ENCODE measurements around the gene COL4A3.
A peak's percentile ranks its signal among the peaks of the same experiment; 100 is the strongest.

COL4A3 gene

GRCh38 chr2:227296671-227297405 is 132.4 kb downstream of the COL4A3 start:
- no peak for DNase-seq

- peak; percentile 30 for DNase-seq
Observed at GRCh38 chr2:227301523-227301922, 137.1 kb downstream of the COL4A3 start.

- peak; percentile 18 for DNase-seq
Observed at GRCh38 chr2:227308784-227309183, 144.4 kb downstream of the COL4A3 start.

GRCh38 chr2:227310756-227311110 is 146.3 kb downstream of the COL4A3 start:
- no peak for DNase-seq

- DNase-seq, result no peak
Observed at GRCh38 chr2:227311861-227312506, 147.6 kb downstream of the COL4A3 start.

- no peak for DNase-seq
Observed at GRCh38 chr2:227312579-227312978, 148.2 kb downstream of the COL4A3 start.

GRCh38 chr2:227313310-227313709 is 148.9 kb downstream of the COL4A3 start:
- DNase-seq, result no peak

- DNase-seq, result no peak
Observed at GRCh38 chr2:227317834-227318233, 153.4 kb downstream of the COL4A3 start.

GRCh38 chr2:227320305-227321094 is 156.1 kb downstream of the COL4A3 start:
- DNase-seq, result no peak

GRCh38 chr2:227322530-227323205 is 158.2 kb downstream of the COL4A3 start:
- DNase-seq, result no peak

- no peak for DNase-seq
Observed at GRCh38 chr2:227323818-227324217, 159.4 kb downstream of the COL4A3 start.

GRCh38 chr2:227324642-227324994 is 160.2 kb downstream of the COL4A3 start:
- no peak for DNase-seq

- peak; percentile 76 for DNase-seq
Observed at GRCh38 chr2:227324995-227325838, 160.8 kb downstream of the COL4A3 start, which contains the start of gene MFF. Gene MFF (plus strand): TSS chr2:227325251. CDS start chr2:227330666, 5,415 bp downstream.

GRCh38 chr2:227325839-227326195 is 161.4 kb downstream of the COL4A3 start:
- DNase-seq, result no peak

- no peak for DNase-seq
Observed at GRCh38 chr2:227326783-227327182, 162.4 kb downstream of the COL4A3 start.

- DNase-seq, result no peak
Observed at GRCh38 chr2:227335713-227336112, 171.3 kb downstream of the COL4A3 start.

- no peak for DNase-seq
Observed at GRCh38 chr2:227337442-227337841, 173.0 kb downstream of the COL4A3 start.

- DNase-seq, result no peak
Observed at GRCh38 chr2:227339098-227339599, 174.7 kb downstream of the COL4A3 start.

- no peak for DNase-seq
Observed at GRCh38 chr2:227340106-227340505, 175.7 kb downstream of the COL4A3 start.

GRCh38 chr2:227341553-227341952 is 177.1 kb downstream of the COL4A3 start:
- DNase-seq, result no peak

- DNase-seq, result no peak
Observed at GRCh38 chr2:227344231-227344630, 179.8 kb downstream of the COL4A3 start.

- DNase-seq, result no peak
Observed at GRCh38 chr2:227347117-227347516, 182.7 kb downstream of the COL4A3 start.

Measured in NCI-H446 treated with DMSO at 0.1 percent for 48 hours (cell line).